Fibroblast of villous mesenchyme (primary cell): ENCODE results near the gene NMNAT2. TPM values are rescaled to one million over a fixed set of nuclear protein-coding genes. Genes with fewer than 3 reads are reported as not detected.

Experiments used
- DNase-seq: peaks from one replicate; pipeline ENCODE4 v3.0.0-alpha.2; 2010; ENCODE audit warnings: low read depth
- H3K4me3 ChIP-seq: 2 replicates; pipeline ENCODE4 v1.5.1; 2011; ENCODE audit warnings: low read depth, mild to moderate bottlenecking, low read length
- CTCF ChIP-seq: IDR thresholded peaks from 2 replicates; pipeline ENCODE4 v1.5.1; 2012; ENCODE audit warnings: low read depth, mild to moderate bottlenecking, low read length; ENCODE audit not compliant: insufficient read depth
- total RNA-seq: library from RNA; depleted of rRNA; stranded (reverse); fragments of >200 nt; gene quantifications from 2 replicates; pipeline ENCODE4 v1.2.3, GENCODE V29; 2012

Gene NMNAT2
- total RNA-seq, 1 donor: 3.9 TPM

GRCh38 chr1:183231545-183231944, 186.6 kb downstream of the NMNAT2 start:
- H3K4me3 ChIP-seq: no peak overlapping the region
- no peak for TF ChIP-seq CTCF

GRCh38 chr1:183230413-183230812, 187.8 kb downstream of the NMNAT2 start:
- TF ChIP-seq CTCF: no peak
- no peak overlapping the region for H3K4me3 ChIP-seq
- peak; percentile 40 for DNase-seq

More at GRCh38 chr1:183231545-183231944, 186.6 kb downstream of the NMNAT2 start:
- no peak for DNase-seq

GRCh38 chr1:183228347-183229220, 189.6 kb downstream of the NMNAT2 start:
- no peak for DNase-seq
- no peak overlapping the region for H3K4me3 ChIP-seq
- TF ChIP-seq CTCF: no peak

- peak; percentile 86 for TF ChIP-seq CTCF
- no peak overlapping the region for H3K4me3 ChIP-seq
- DNase-seq: peak; percentile 54
Measured at GRCh38 chr1:183227422-183228346, 190.5 kb downstream of the NMNAT2 start.

GRCh38 chr1:183226963-183227362, 191.2 kb downstream of the NMNAT2 start:
- no peak for DNase-seq
- TF ChIP-seq CTCF: no peak
- no peak overlapping the region for H3K4me3 ChIP-seq

GRCh38 chr1:183226361-183226760, 191.8 kb downstream of the NMNAT2 start:
- no peak for TF ChIP-seq CTCF
- DNase-seq: no peak
- no peak overlapping the region for H3K4me3 ChIP-seq
